Cerebellar cortex (tissue), 1 donor: Measurements from ENCODE around the gene HAGH.

Experiments used
- DNase-seq: peaks from one replicate; pipeline ENCODE4 v3.0.0-alpha.2; 2015; ENCODE audit warnings: low spot score

Gene HAGH

GRCh38 chr16:1786242-1787055 lies 40.2 kb downstream of the HAGH start:
- DNase-seq: no peak

- no peak for DNase-seq
Measured at GRCh38 chr16:1785846-1786170, 40.8 kb downstream of the HAGH start.

DNA sequence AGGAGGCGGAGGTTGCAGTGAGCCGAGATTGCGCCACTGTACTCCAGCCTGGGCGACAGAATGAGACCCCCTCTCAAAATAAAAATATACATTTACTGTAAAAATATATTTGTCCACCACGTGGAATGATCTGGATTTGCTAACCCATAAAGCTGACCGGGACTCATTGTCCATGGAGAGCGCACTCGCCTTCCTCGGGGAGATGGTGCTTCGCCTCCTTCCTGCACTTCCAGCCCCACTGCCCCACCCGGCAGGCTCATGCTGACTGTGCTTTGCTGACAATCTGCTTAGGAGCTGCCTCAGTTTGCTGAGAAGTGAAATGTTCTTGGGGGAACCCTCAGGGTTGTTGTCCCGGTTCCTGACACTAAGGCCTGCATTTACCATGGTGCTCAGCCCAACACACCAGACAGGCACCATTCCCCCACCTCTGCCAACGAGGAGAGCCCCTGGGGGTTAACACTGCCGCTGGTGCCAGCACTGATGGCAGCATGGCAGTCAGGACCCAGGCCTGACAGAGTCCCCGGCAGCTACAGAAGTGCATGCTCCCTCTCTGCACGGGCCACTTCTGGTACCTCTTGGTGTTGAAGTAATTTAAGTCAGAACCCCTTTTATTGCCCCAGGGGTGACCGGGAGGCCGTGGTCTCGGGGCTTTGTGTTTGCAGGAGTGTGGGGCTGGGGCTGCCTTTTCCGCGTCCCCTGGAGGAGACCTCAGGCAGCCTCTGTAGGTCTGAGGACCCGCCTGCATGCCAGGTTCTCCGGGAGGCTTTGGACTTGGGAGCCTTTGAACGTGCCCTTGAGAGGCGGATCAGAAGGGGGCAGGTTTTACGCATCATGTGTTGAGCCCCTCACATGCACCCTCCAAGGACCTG lies 41.4 kb downstream of the HAGH start:
- no peak for DNase-seq

- peak; percentile 100 for DNase-seq
Measured at GRCh38 chr16:1782408-1783264, 44.0 kb downstream of the HAGH start, which contains the start of the genes NUBP2 and SPSB3. TSS of gene NUBP2 (plus strand) at chr16:1782960. CDS start at chr16:1783021, 61 bp downstream. TSS of gene SPSB3 (minus strand) at chr16:1782571. CDS start at chr16:1781483, 1,088 bp downstream.

DNA sequence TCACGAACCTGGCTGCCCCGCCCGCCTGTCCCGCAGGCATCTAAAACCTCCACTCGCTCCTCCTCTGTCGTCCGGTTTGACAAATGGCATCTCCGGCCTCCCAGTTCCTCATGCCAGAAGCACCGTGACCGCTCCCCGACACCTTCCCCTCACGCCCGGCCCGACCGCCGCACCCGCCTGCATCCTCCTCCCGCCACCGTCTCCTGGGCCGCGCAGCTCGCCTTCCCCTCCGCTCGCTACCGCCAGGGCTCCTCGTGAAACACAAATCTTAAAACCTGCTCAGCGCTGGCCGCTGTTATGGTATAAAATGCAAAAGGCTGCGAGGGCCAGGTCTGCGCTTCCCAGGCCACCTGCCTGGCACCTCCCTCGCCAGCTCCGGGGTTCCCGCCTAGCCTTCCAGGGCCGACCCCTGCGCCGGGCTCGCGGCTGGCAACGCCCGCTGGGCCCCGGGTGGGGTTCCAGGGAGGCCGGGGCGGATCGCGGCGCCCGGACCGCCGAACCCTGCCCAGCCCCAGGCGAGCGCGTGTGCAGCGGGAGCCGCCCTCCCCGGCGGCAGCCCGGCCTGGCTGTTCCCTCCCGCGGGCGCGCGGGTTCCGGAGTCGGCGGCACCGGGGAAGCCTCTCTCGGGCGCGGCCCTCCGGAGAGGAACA lies 44.7 kb downstream of the HAGH start:
- DNase-seq: no peak

- DNase-seq: no peak
Measured at GRCh38 chr16:1781254-1781653, 45.4 kb downstream of the HAGH start.

- DNase-seq: no peak
Measured at GRCh38 chr16:1780677-1781072, 46.0 kb downstream of the HAGH start.

- DNase-seq: no peak
Measured at GRCh38 chr16:1779741-1780676, 46.6 kb downstream of the HAGH start.

- no peak for DNase-seq
Measured at GRCh38 chr16:1779234-1779701, 47.4 kb downstream of the HAGH start.

- DNase-seq: no peak
Measured at GRCh38 chr16:1778200-1779179, 48.1 kb downstream of the HAGH start.

DNA sequence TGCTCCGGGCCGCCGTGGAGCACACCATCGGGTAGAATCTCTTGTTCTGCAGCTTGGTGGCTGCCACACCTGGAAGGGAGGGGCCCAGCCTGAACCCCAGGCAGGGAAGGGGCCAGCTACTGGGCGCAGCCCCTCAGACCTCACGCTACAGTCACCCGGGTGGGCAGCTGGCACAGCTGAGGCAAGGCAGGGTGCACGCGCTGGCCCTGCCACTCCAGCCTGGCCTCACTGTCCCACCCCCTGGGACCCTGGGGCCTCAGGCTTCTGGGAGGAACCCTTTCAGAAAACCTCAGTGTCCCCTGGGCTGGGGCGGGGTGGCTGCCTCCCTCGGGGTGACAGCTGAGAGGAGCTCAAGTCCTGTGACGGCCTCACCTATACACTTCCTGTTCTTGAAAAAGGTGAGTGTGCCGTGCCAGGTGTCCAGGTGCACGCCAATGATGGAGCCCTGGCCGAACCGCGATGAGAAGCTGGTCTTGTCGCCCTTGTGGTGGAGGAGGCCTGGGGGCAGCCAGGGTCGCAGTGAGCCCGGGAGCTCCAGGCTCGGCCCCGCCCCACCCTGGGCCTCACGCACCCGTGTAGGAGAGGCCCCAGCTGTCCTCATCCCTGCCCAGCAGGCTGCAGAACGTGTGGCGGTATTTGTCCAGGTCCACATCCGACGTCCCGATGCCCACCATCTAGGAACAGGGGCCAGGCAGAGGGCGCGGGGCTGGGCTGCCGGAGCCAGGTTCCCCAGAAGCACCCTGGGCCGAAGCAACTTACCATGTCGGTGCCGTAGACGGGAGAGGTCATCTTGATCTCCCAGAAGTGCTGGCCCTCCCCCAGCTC lies 49.0 kb downstream of the HAGH start:
- DNase-seq: no peak

- no peak for DNase-seq
Measured at GRCh38 chr16:1776991-1777374, 49.6 kb downstream of the HAGH start.

DNA sequence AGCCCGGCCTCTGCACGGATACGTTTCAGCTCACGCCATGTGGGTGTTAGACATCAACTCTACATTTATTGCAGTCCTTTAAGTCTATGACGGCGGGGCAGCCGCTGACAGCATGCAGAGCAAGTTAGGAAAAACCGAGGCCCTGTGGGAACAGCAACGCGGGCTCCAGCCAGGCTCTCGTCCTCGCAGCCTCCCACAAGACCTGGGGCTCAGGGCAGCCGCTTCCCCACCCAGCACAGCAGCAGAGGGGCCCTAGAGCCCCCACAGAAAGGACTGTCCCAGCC lies 50.0 kb downstream of the HAGH start:
- DNase-seq: no peak

DNA sequence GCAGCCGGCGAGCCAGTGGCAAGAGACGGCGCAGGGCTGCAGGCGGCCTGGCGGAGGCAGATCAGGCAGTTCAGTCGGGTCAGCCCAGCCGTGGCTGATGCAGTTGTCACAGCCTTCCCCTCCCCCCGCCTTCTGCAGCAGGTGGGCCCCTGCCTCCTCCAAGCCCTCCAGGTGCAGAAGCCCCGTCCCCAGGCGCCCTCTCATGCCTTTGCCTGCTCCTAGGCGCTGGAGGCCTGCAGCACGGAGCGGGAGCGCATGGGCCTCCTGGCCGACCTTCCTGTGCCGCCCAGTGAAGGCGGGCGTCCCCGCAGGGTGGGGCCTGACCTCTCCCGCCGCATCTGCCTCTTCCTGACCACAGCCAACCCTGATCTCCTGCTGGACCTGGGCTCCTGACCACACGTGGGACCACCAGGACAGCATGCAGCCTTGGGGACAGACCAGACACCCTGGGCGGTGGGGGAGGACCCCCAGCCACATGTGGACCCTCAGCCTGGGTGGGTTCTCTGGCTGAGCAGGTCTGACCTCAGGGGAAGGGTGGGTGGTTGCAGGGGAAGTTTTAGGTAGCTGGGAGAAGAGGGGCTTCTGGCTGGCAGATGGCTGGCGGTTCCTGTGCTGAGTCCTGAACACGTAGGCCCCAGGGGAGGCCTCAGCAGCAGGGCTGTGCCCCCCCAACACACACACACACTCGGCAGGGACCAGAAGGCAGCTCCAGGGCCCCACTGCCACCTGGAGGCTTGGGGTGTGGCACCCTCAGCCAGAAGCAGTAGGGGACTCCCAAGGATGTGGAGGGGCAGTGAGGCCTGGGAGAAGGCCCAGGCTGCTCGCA lies 50.6 kb downstream of the HAGH start:
- DNase-seq: no peak

- no peak for DNase-seq
Measured at GRCh38 chr16:1775006-1775845, 51.4 kb downstream of the HAGH start.

GRCh38 chr16:1774448-1774780 lies 52.2 kb downstream of the HAGH start:
- no peak for DNase-seq
